ENCODE measurements around the gene GJC1. TPM values are rescaled to one million over a fixed set of nuclear protein-coding genes. Genes with fewer than 3 reads are reported as not detected.

GJC1 gene
- total and polyA plus RNA-seq, 9 of the 15 experiments (the other 6 are each of a cell fraction or from before 2014, with no cell fraction given): 0.04 to 1.4 (median 0.18) TPM; not detected in 1

GRCh38 chr17:44840936-44841335 lies 10.8 kb upstream of the GJC1 start:
- Histone ChIP-seq H4K20me1 (replicated peaks; ENCODE audit: control insufficient read depth, insufficient read depth, low read length) (no peaks in the 10 kb centered on the region), H2AFZ (ENCODE audit: low read depth, low read length) (no peak overlapping the region), H3K9me3 (replicated peaks; ENCODE audit: control insufficient read depth, insufficient read depth, low read depth, low read length) (no peaks in the 10 kb centered on the region), H3K9me1 (ENCODE audit: control insufficient read depth, insufficient read depth, low read length) (no peaks in the 10 kb centered on the region), H3K9ac (ENCODE audit: insufficient read depth in 1 of 2, low read depth in 2 of 2, low read length in 2 of 2) (no peak overlapping the region), H3K27ac (ENCODE audit: extremely low read depth, low read depth, low read length) (no peak overlapping the region), H3K36me3 (ENCODE audit: control insufficient read depth, insufficient read depth, low read length) (no peaks in the 10 kb centered on the region), H3K79me2 (ENCODE audit: control insufficient read depth, insufficient read depth, low read length) (no peaks in the 10 kb centered on the region), H3K27me3 (ENCODE audit: control insufficient read depth in 2 of 2, insufficient read depth in 2 of 2, low read length in 2 of 2) (no peaks in the 10 kb centered on the region), H3K4me3 (no peak overlapping the region), H3K4me2 (ENCODE audit: insufficient read depth, low read length) (no peak overlapping the region), H3K4me1 (replicated peaks in 1 of 2; ENCODE audit: control insufficient read depth in 2 of 2, insufficient read depth in 2 of 2, low read length in 2 of 2) (no peaks in the 10 kb centered on the region; a peak in 1 of 5 replicates)
- POLR2A ChIA-PET: interaction anchor here (0.5 to 1.2 kb wide), 4 partner anchors 21 to 65 kb away, joined by 3 read pairs; no protein-coding TSS in a partner anchor
- in situ Hi-C loops (cut with MboI) (no loop called here), intact Hi-C loops (cut with micrococcal nuclease) (loop anchor here (5.0 kb wide), 1 partner anchor 64 kb away; no protein-coding TSS in a partner anchor)
- DNase-seq (ENCODE audit: extremely low read depth in 1 of 4, low spot score in 3 of 4) (no peak), ATAC-seq (no peak), FAIRE-seq (no peak)
- CTCF ChIA-PET (ENCODE audit: low intra/inter-chr PET ratio): no interaction called here
- WGBS (ENCODE audit: insufficient coverage, low coverage, missing lambda C conversion rate): 4% methylated on average over 3 of the region's 3 CpGs
- no TSS peak for BruUV-seq (replicated peaks)
- TF ChIP-seq TAF1 (IDR thresholded peaks at IDR 0.05; ENCODE audit: control insufficient read depth, extremely low read depth, insufficient read depth, low read length, severe bottlenecking) (no peak), CHD4 (IDR thresholded peaks at IDR 0.05; ENCODE audit: insufficient read depth, insufficient replicate concordance, low read depth, low read length, poor library complexity, severe bottlenecking) (no peak), CTCF (IDR thresholded peaks at IDR 0.05 in 2 of 3, conservative IDR thresholded peaks at IDR 0.05 in 1 of 3; ENCODE audit: insufficient read depth in 2 of 3, low read depth in 1 of 3, low read length in 3 of 3) (no peak), PHF8 (IDR thresholded peaks at IDR 0.05; ENCODE audit: borderline replicate concordance, low read length) (no peak), ZNF124 (CRISPR knock-in tag; IDR thresholded peaks at IDR 0.05) (no peak)
